ENCODE measurements around the gene EHD3.

- TF ChIP-seq EZH2phosphoT487 (IDR thresholded peaks at IDR 0.05; ENCODE audit: low read length) = no peak
- TF ChIP-seq, protein P1, sequence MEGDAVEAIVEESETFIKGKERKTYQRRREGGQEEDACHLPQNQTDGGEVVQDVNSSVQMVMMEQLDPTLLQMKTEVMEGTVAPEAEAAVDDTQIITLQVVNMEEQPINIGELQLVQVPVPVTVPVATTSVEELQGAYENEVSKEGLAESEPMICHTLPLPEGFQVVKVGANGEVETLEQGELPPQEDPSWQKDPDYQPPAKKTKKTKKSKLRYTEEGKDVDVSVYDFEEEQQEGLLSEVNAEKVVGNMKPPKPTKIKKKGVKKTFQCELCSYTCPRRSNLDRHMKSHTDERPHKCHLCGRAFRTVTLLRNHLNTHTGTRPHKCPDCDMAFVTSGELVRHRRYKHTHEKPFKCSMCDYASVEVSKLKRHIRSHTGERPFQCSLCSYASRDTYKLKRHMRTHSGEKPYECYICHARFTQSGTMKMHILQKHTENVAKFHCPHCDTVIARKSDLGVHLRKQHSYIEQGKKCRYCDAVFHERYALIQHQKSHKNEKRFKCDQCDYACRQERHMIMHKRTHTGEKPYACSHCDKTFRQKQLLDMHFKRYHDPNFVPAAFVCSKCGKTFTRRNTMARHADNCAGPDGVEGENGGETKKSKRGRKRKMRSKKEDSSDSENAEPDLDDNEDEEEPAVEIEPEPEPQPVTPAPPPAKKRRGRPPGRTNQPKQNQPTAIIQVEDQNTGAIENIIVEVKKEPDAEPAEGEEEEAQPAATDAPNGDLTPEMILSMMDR (IDR thresholded peaks at IDR 0.05; ENCODE audit: low read length) = no peak
Observed at GRCh38 chr2:31234683-31235503, 941 bp downstream of the EHD3 start.

Data from MM.1S (cell line).